Measurements from ENCODE around the gene TNIK. TPM values are rescaled to one million over a fixed set of nuclear protein-coding genes. Genes with fewer than 3 reads are reported as not detected.

Gene TNIK
- total and polyA plus RNA-seq, 2 of the 4 experiments (the other 2 are of a cell fraction): 3.4 to 6.3 TPM

DNA sequence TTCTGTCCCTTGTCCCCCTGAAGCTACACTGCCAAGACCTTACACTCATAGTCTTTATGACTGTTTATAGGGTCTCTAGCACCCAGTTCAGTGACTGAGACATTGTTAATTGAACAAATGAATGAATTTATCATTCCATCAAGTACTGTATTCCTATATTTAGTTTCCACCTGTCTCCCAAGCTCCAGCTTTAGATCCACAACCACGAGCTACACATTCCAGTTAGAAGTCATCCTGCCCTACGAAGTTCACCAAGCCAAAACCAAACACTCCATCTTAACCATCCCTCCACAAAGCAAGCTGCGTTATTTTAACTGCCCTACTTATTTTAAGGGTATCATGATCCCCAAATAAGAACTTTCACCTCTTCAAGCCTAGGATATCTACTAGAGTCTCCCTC is 31.3 kb downstream of the TNIK start:
- Histone ChIP-seq H2AK5ac (ENCODE audit: low read depth, low read length) (no peak overlapping the region), H3K9me1 (ENCODE audit: insufficient read depth, low read length) (no peaks in the 10 kb centered on the region), H2BK120ac (ENCODE audit: low read depth, low read length) (no peak overlapping the region), H4K20me1 (ENCODE audit: insufficient read depth, low read length) (no peaks in the 10 kb centered on the region), H3K4me3 (ENCODE audit: insufficient read depth, low read depth, low read length) (no peak overlapping the region), H2AK9ac (replicated peaks; ENCODE audit: low read depth, low read length, poor library complexity) (no peak overlapping the region), H3K79me1 (ENCODE audit: low read depth in 1 of 2, low read length in 2 of 2) (no peaks in the 10 kb centered on the region; a peak in 1 of 4 replicates), H4K91ac (ENCODE audit: insufficient read depth, low read depth, low read length) (no peak overlapping the region), H3K9me3 (ENCODE audit: control insufficient read depth, insufficient read depth, low read length) (no peaks in the 10 kb centered on the region), H2BK5ac (ENCODE audit: low read depth, low read length, poor library complexity, severe bottlenecking) (no peak overlapping the region), H4K5ac (ENCODE audit: low read depth, low read length) (no peak overlapping the region), H2AFZ (replicated peaks; ENCODE audit: low read length, poor library complexity) (no peak overlapping the region), H3K9ac (ENCODE audit: low read depth, low read length) (no peak overlapping the region), H3K4ac (ENCODE audit: low read depth, low read length) (no peak overlapping the region), H3K18ac (ENCODE audit: low read depth, low read length) (no peak overlapping the region), H3K4me2 (ENCODE audit: low read depth, low read length) (no peak overlapping the region), H4K8ac (ENCODE audit: low read depth in 2 of 2, low read length in 2 of 2) (no peak overlapping the region), H3K36me3 (ENCODE audit: control insufficient read depth, insufficient read depth, low read length) (no peaks in the 10 kb centered on the region), H3K56ac (ENCODE audit: extremely low read depth, insufficient read depth, low read length) (no peak overlapping the region), H2BK20ac (ENCODE audit: low read depth, low read length) (no peak overlapping the region), H3K4me1 (ENCODE audit: control insufficient read depth, insufficient read depth, low read length) (no peaks in the 10 kb centered on the region), H3K27me3 (ENCODE audit: control insufficient read depth, insufficient read depth, low read length) (no peaks in the 10 kb centered on the region; the same call in 1 of the 2 replicates), H3K23ac (ENCODE audit: low read depth, low read length) (no peak overlapping the region), H2BK15ac (ENCODE audit: low read depth, low read length) (no peak overlapping the region), H3K14ac (replicated peaks; ENCODE audit: low read depth, low read length) (no peak overlapping the region), H3K27ac (ENCODE audit: insufficient read depth, low read length) (no peak overlapping the region)
- 76% methylated on average over 2 of the region's 3 CpGs; no CpG with 5 or more reads in 1 of the 2 experiments for WGBS, 2 experiments (ENCODE audit: extremely low coverage in 2 of 2, insufficient read length in 1 of 2)
- ATAC-seq (ENCODE audit: low read depth) (no peak), DNase-seq (no peak)
- TF ChIP-seq, protein P1, sequence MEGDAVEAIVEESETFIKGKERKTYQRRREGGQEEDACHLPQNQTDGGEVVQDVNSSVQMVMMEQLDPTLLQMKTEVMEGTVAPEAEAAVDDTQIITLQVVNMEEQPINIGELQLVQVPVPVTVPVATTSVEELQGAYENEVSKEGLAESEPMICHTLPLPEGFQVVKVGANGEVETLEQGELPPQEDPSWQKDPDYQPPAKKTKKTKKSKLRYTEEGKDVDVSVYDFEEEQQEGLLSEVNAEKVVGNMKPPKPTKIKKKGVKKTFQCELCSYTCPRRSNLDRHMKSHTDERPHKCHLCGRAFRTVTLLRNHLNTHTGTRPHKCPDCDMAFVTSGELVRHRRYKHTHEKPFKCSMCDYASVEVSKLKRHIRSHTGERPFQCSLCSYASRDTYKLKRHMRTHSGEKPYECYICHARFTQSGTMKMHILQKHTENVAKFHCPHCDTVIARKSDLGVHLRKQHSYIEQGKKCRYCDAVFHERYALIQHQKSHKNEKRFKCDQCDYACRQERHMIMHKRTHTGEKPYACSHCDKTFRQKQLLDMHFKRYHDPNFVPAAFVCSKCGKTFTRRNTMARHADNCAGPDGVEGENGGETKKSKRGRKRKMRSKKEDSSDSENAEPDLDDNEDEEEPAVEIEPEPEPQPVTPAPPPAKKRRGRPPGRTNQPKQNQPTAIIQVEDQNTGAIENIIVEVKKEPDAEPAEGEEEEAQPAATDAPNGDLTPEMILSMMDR (conservative IDR thresholded peaks at IDR 0.05; ENCODE audit: low read depth, low read length): no peak
- TF ChIP-seq BHLHE40 (IDR thresholded peaks at IDR 0.05; ENCODE audit: low read depth, low read length) (no peak), CHD1 (IDR thresholded peaks at IDR 0.05; ENCODE audit: low read depth, low read length) (no peak)
- intact Hi-C loops (cut with micrococcal nuclease): no loop called here
- no TSS peak for BruUV-seq (replicated peaks)
- in situ Hi-C loops (cut with MboI; ENCODE audit: low sequenced_read_pairs): no loop called here
- ChIA-PET POLR2A (ENCODE audit: unreplicated experiment) (no interaction called here), CTCF (interaction anchor here (0.6 kb wide), 1 partner anchor 335 kb away, joined by 4 read pairs; no protein-coding TSS in a partner anchor)
- dilution Hi-C loops (cut with HindIII; ENCODE audit: low sequenced_read_pairs, unreplicated experiment): no loop called here

Data from IMR-90 (cell line).